ENCODE measurements around the gene CCDC142.

The CCDC142 gene

DNA sequence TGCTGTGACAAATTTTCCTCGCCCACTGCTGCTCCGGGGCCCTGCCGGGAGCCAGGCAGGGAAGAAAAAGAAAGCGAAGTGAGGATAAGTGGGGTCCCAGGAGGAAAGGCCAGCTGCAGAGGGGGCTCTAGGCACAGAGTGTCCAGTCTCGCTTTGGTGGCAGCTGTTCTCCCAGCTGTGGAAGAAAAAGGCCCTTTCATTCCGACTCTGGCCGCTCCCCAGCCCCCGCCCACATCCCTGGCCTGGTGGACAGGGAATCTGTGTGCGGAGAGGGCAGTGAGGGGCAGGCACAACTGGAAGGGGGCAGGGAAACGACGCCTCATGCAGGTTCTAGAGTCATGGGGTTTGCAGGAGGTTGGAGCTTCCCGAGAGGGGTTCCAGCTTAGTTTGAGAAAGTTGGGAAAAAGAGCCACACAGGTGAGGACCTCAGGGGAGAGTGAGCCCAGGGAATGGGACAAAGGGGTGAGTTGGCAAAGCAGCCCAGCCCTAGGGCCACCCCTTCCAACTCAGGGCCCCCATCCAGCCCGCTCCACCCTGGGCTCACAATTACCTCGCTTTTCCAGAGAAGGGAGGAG lies 42.9 kb downstream of the CCDC142 start:
- TF ChIP-seq ISL1 (CRISPR knock-in tag; IDR thresholded peaks at IDR 0.05) (no peak), RARB (CRISPR knock-in tag; IDR thresholded peaks at IDR 0.05) (no peak), ZC3H10 (CRISPR knock-in tag; IDR thresholded peaks at IDR 0.05) (no peak), GLIS3 (CRISPR knock-in tag; IDR thresholded peaks at IDR 0.05) (no peak), PPARA (CRISPR knock-in tag; IDR thresholded peaks at IDR 0.05; ENCODE audit: borderline replicate concordance) (no peak), TCF4 (CRISPR knock-in tag; IDR thresholded peaks at IDR 0.05; ENCODE audit: borderline replicate concordance) (no peak), CSRNP3 (CRISPR knock-in tag; IDR thresholded peaks at IDR 0.05) (no peak), PATZ1 (CRISPR knock-in tag; IDR thresholded peaks at IDR 0.05; ENCODE audit: borderline replicate concordance) (no peak), TOX (CRISPR knock-in tag; IDR thresholded peaks at IDR 0.05; ENCODE audit: borderline replicate concordance) (no peak), ARNTL (CRISPR knock-in tag; IDR thresholded peaks at IDR 0.05; ENCODE audit: borderline replicate concordance, low read depth) (no peak), CSDC2 (CRISPR knock-in tag; IDR thresholded peaks at IDR 0.05) (no peak), BACH2 (CRISPR knock-in tag; IDR thresholded peaks at IDR 0.05; ENCODE audit: borderline replicate concordance) (no peak), ZFP3 (CRISPR knock-in tag; IDR thresholded peaks at IDR 0.05) (no peak), ZNF565 (CRISPR knock-in tag; conservative IDR thresholded peaks at IDR 0.05; ENCODE audit: low read depth) (no peak), OSR1 (CRISPR knock-in tag; IDR thresholded peaks at IDR 0.05) (no peak)
- TF ChIP-seq, protein P1, sequence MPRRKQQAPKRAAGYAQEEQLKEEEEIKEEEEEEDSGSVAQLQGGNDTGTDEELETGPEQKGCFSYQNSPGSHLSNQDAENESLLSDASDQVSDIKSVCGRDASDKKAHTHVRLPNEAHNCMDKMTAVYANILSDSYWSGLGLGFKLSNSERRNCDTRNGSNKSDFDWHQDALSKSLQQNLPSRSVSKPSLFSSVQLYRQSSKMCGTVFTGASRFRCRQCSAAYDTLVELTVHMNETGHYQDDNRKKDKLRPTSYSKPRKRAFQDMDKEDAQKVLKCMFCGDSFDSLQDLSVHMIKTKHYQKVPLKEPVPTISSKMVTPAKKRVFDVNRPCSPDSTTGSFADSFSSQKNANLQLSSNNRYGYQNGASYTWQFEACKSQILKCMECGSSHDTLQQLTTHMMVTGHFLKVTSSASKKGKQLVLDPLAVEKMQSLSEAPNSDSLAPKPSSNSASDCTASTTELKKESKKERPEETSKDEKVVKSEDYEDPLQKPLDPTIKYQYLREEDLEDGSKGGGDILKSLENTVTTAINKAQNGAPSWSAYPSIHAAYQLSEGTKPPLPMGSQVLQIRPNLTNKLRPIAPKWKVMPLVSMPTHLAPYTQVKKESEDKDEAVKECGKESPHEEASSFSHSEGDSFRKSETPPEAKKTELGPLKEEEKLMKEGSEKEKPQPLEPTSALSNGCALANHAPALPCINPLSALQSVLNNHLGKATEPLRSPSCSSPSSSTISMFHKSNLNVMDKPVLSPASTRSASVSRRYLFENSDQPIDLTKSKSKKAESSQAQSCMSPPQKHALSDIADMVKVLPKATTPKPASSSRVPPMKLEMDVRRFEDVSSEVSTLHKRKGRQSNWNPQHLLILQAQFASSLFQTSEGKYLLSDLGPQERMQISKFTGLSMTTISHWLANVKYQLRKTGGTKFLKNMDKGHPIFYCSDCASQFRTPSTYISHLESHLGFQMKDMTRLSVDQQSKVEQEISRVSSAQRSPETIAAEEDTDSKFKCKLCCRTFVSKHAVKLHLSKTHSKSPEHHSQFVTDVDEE (CRISPR knock-in tag; IDR thresholded peaks at IDR 0.05), result no peak
- TF ChIP-seq, protein P2, sequence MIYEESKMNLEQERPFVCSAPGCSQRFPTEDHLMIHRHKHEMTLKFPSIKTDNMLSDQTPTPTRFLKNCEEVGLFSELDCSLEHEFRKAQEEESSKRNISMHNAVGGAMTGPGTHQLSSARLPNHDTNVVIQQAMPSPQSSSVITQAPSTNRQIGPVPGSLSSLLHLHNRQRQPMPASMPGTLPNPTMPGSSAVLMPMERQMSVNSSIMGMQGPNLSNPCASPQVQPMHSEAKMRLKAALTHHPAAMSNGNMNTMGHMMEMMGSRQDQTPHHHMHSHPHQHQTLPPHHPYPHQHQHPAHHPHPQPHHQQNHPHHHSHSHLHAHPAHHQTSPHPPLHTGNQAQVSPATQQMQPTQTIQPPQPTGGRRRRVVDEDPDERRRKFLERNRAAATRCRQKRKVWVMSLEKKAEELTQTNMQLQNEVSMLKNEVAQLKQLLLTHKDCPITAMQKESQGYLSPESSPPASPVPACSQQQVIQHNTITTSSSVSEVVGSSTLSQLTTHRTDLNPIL (CRISPR knock-in tag; IDR thresholded peaks at IDR 0.05; ENCODE audit: low read depth), result no peak
- TF ChIP-seq, protein P3, sequence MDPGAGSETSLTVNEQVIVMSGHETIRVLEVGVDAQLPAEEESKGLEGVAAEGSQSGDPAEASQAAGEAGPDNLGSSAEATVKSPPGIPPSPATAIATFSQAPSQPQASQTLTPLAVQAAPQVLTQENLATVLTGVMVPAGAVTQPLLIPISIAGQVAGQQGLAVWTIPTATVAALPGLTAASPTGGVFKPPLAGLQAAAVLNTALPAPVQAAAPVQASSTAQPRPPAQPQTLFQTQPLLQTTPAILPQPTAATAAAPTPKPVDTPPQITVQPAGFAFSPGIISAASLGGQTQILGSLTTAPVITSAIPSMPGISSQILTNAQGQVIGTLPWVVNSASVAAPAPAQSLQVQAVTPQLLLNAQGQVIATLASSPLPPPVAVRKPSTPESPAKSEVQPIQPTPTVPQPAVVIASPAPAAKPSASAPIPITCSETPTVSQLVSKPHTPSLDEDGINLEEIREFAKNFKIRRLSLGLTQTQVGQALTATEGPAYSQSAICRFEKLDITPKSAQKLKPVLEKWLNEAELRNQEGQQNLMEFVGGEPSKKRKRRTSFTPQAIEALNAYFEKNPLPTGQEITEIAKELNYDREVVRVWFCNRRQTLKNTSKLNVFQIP (CRISPR knock-in tag; IDR thresholded peaks at IDR 0.05; ENCODE audit: borderline replicate concordance, low read depth), result no peak
- ATAC-seq, result peak; percentile 81

DNA sequence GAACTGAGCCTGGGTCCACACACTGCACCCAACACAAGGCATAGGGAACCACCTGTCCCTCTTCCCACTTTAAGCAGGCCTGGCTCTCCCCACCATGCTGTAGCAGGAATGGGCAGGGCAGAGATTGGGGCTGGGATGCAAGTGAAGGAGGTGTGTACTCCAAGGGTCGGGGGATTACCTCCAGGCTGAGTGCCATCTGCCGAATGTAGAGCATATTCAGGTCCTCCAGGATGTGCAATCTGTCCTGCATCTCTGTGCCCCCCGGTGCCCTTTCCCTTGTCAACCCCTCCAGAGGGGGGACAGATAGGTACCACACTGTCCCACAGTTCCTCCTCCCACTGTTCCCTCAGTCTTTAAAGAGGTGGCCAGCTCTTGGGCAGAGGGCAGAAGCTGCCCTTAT lies 43.4 kb downstream of the CCDC142 start:
- ATAC-seq, result no peak; the same call in 1 of the 3 replicates
- TF ChIP-seq ZNF70 (CRISPR knock-in tag; IDR thresholded peaks at IDR 0.05) (no peak), SNAI2 (CRISPR knock-in tag; IDR thresholded peaks at IDR 0.05) (no peak), ZFP30 (CRISPR knock-in tag; IDR thresholded peaks at IDR 0.05) (no peak), ZFP3 (CRISPR knock-in tag; IDR thresholded peaks at IDR 0.05) (no peak)

DNA sequence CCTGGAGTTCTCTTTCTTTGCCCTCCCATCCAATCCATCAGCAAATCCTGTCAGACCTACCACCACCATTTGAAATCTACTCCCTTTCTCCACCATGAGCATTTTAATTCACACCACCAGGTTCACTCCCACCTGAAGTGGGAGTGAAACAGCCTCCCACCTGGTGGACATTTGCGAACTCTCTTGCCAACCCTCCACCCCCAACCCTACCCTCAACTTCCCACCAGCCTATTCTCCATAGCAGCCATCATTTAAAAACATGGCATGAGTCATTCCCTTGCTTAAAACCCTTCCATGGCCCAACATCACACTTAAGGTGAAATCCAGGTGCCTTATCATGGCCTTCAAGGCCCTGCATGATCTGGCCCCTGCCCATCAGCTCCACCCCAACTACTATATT lies 44.5 kb downstream of the CCDC142 start:
- no peak for ATAC-seq
- TF ChIP-seq, protein P3 (CRISPR knock-in tag; IDR thresholded peaks at IDR 0.05; ENCODE audit: borderline replicate concordance, low read depth), result no peak
- TF ChIP-seq CSDC2 (CRISPR knock-in tag; IDR thresholded peaks at IDR 0.05) (no peak), BACH2 (CRISPR knock-in tag; IDR thresholded peaks at IDR 0.05; ENCODE audit: borderline replicate concordance) (no peak), TOX (CRISPR knock-in tag; IDR thresholded peaks at IDR 0.05; ENCODE audit: borderline replicate concordance) (no peak), PPARA (CRISPR knock-in tag; IDR thresholded peaks at IDR 0.05; ENCODE audit: borderline replicate concordance) (no peak), RARB (CRISPR knock-in tag; IDR thresholded peaks at IDR 0.05) (no peak), ZNF8 (CRISPR knock-in tag; IDR thresholded peaks at IDR 0.05) (no peak), ARNTL (CRISPR knock-in tag; IDR thresholded peaks at IDR 0.05; ENCODE audit: borderline replicate concordance, low read depth) (no peak)
- TF ChIP-seq, protein P2 (CRISPR knock-in tag; IDR thresholded peaks at IDR 0.05; ENCODE audit: low read depth), result no peak
